GM08714 (cell line): ENCODE measurements around the gene OSTN.
"Not testable (repeated sequence)": the region's sequence is repeated elsewhere in the genome, so short reads cannot be mapped to it uniquely, and the experiment has no call there.

ENCODE experiments used
- H3K4me3 ChIP-seq: fragments of 200-500 bp; sonication (Bioruptor generic); 2 replicates; pipeline ENCODE4 v1.5.1; 2014; ENCODE audit warnings: mild to moderate bottlenecking, low read length, inconsistent platforms
- ZNF274 ChIP-seq: IDR thresholded peaks from 2 replicates; pipeline ENCODE4 v1.6.1; 2012; ENCODE audit warnings: mild to moderate bottlenecking, low read depth, low read length

The OSTN gene

DNA sequence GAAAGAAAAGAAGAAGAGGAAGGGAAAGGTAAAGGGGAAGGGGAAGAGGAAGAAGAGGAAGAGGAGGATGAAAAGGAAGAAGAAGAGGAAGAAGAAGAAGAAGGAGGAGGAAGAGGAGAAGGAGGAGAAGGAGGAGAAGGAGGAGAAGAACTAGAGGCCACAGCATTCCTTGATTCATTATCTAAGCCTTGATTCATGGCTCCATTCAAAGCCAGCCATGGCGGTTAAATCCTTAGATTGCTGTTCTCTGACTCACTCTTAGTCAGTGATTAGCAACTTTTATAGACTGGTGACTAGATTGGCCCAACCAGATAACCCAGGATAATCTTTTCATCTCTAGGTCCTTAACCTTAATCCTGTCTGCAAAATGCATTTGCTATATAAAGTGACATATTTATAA is 47.6 kb downstream of the OSTN start:
- TF ChIP-seq ZNF274: no peak

GRCh38 chr3:191253089-191253799 is 54.2 kb downstream of the OSTN start:
- H3K4me3 ChIP-seq: no peak overlapping the region
- no peak for TF ChIP-seq ZNF274

More for the DNA sequence above, 47.6 kb downstream of the OSTN start:
- H3K4me3 ChIP-seq: no peak overlapping the region

GRCh38 chr3:191254098-191254873 is 55.2 kb downstream of the OSTN start:
- TF ChIP-seq ZNF274: no peak
- no peak overlapping the region for H3K4me3 ChIP-seq

- TF ChIP-seq ZNF274: no peak
- no peak overlapping the region for H3K4me3 ChIP-seq
Measured at GRCh38 chr3:191255156-191255555, 56.1 kb downstream of the OSTN start.

- no peak for TF ChIP-seq ZNF274
- no peak overlapping the region for H3K4me3 ChIP-seq
Measured at GRCh38 chr3:191256405-191256804, 57.4 kb downstream of the OSTN start.

GRCh38 chr3:191257286-191257685 is 58.2 kb downstream of the OSTN start:
- no peak overlapping the region for H3K4me3 ChIP-seq
- TF ChIP-seq ZNF274: no peak

GRCh38 chr3:191259486-191259885 is 60.4 kb downstream of the OSTN start:
- TF ChIP-seq ZNF274: no peak
- H3K4me3 ChIP-seq: no peak overlapping the region

DNA sequence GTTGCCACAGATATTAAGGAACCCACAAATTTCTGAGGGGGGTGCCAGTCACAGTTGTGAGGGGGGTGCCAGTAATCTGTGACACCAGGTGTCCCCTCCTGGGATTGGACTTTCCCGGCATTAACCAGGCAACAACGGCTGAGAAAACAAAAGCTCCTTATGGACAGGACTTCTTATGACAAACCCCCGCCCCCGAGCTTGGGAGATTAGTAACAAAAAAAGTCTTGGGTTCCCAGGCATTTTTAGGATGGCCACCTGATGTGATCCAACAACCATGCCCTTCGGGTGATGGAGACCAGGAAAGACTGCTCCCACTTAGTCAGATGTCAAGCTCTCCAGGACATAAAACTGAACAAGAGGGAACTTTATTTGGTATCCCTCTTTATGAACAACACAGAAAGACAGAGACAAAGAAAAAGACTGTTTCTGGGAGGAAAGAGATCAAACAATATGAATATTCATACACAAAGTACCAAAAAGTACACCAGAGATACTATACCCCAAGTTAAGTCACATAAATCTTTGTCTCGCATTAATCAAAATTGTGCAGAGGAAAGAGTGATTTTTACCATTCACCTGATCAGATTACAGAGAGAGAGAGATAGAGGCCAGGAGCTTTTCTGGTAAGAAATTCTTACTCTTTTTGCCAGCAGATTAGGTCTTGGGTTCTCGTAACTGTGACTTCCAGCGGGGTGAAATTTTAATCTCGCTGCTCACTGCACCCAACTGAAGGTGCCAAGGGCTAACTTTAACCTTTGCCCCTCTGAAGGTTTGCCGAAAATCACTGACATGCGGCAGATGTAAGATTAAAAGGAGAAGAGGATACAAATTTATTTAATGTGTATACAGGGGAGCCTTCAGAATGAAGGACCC is 61.6 kb downstream of the OSTN start:
- H3K4me3 ChIP-seq: no peak overlapping the region
- TF ChIP-seq ZNF274: no peak

DNA sequence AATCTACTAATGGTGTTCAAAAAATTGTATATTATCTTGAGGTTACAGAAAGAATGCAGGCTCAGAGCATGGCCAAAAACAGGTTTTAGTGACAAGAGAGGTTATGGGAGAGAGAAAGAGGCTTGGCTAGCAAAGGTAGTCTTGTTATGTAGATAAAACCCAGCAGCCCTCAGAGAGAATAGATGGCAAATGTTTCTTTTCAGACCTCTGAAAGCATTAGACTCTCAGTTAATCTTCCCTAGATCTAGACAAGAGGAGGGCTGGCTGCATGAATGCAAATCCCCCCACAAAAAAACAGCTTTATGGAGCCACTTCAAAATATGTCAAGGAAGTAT is 62.2 kb downstream of the OSTN start:
- TF ChIP-seq ZNF274: no peak
- no peak overlapping the region for H3K4me3 ChIP-seq

GRCh38 chr3:191262650-191263049 is 63.6 kb downstream of the OSTN start:
- no peak for TF ChIP-seq ZNF274
- no peak overlapping the region for H3K4me3 ChIP-seq

DNA sequence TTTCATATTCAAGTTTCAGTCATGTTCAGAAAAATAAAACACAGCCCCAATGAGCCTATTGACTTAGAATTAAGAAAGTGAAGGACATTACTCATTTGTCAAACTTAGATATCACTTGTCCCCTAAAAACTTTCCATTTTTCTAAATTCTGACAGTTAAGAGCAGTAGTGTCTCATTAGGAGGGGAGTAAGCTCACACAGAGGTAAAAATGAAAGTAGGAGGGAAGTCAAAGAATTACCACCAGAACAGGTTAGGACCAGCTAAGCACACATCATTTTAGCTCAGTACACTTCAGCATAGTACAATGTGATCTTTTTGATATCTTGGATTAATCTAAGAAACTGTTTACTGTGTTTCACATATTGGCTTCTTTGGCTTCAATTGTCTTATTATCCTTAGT is 64.3 kb downstream of the OSTN start:
- no peak overlapping the region; the same call in 1 of the 2 replicates for H3K4me3 ChIP-seq
- no peak for TF ChIP-seq ZNF274

DNA sequence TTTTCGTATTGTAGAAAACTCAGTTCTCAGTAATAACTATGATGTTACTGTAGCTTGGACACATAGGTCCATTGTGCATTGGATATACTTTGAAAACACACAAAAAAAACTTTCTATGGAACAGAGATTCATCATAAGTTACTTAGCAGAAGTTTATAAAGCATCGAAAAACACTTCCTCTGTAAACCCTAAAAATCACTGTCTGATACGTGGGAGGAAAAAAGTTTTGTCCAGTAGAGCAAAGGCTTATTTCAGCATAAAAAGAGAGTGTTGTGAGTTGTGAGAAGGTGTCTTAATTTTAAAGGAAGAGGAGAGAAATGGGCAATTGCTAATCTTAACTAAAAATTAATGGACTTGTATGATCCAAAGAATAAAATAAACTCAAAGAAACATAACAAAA is 64.8 kb downstream of the OSTN start:
- no peak overlapping the region for H3K4me3 ChIP-seq
- no peak for TF ChIP-seq ZNF274

GRCh38 chr3:191268737-191269136 is 69.7 kb downstream of the OSTN start:
- no peak for TF ChIP-seq ZNF274
- no peak overlapping the region for H3K4me3 ChIP-seq

DNA sequence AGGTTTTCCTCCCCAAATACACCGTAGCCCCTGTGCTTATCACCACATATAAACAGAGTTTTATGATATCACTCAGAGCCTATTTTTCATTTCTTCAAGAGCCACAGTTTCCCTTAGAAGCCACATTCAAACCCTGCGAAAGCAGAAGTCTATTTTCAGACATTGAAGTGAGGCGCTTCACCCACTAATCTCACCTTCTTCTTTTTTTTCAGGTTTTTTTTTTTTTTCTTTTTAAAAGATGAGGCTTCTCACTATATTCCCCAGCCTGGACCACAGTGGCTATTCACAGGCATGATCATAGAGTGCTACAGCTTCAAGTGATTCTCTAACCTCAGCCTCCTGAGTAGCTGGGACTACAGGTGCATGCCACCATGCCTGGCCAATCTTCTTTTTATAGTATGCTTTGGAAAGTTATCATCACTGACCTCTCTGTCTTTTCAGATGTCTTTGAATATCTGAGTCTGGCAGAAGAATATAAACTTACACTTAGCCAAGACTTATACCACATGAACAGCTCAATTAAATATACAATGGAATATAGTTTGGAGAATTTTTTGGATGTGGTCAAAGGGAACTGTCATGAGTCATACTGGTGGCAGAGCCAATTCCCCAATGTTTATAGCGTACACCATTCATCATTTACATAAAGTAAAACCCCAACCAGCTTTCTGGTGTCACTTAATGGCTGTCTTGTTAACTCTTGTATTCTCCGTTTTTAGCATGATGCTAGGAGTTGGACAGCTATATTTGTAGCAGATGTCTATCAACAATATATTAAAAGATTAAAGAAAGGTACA is 70.4 kb downstream of the OSTN start:
- H3K4me3 ChIP-seq: no peak overlapping the region
- TF ChIP-seq ZNF274: no peak

GRCh38 chr3:191275244-191275643 is 76.2 kb downstream of the OSTN start:
- not testable (repeated sequence) for H3K4me3 ChIP-seq
